Measurements from ENCODE around the gene PHYH. TPM values are rescaled to one million over a fixed set of nuclear protein-coding genes. Genes with fewer than 3 reads are reported as not detected.

Gene PHYH
- total RNA-seq, 4 donors from 2014 or later, result 4.1 to 14.2 (median 7.5) TPM

GRCh38 chr10:13346283-13347042, 46.6 kb upstream of the PHYH start:
- WGBS, 2 donors, result 9 to 17% methylated on average over 18 of the region's 18 CpGs
- no peak for TF ChIP-seq POLR2A (IDR thresholded peaks at IDR 0.05)
- TF ChIP-seq CTCF (IDR thresholded peaks at IDR 0.05), result no peak
- Histone ChIP-seq H3K36me3 (peaks cover 0 to 18% (median 0%) of the 10 kb centered on the region in 3 donors), H3K27ac (peak overlapping the region; percentile 91 to 99 (median 98)), H3K9me3 (no peaks in the 10 kb centered on the region), H3K4me1 (peaks cover 20 to 51% (median 22%) of the 10 kb centered on the region in 3 donors), H3K4me3 (peak overlapping the region; percentile 58 to 89 (median 82)), H3K27me3 (peaks cover 0 to 3% (median 0%) of the 10 kb centered on the region in 4 donors)
- intact Hi-C loops (cut with DNase I), result no loop called here
- DNase-seq, result no peak

- Histone ChIP-seq H3K9me3 (no peaks in the 10 kb centered on the region), H3K36me3 (peaks cover 0 to 44% (median 8%) of the 10 kb centered on the region in 3 donors), H3K4me1 (peaks cover 4 to 53% (median 5%) of the 10 kb centered on the region in 3 donors), H3K27ac (peak overlapping the region in 1 of 4 donors; percentile 42), H3K27me3 (no peaks in the 10 kb centered on the region), H3K4me3 (peak overlapping the region in 1 of 4 donors; percentile 34)
- TF ChIP-seq CTCF (IDR thresholded peaks at IDR 0.05) (no peak), POLR2A (IDR thresholded peaks at IDR 0.05) (peak in 1 of 4 donors; percentile 18)
- no peak for DNase-seq
- 77 to 78% methylated on average over 12 of the region's 12 CpGs for WGBS, 2 donors
- intact Hi-C loops (cut with DNase I), result no loop called here
These were observed 40.9 kb upstream of the PHYH start for GRCh38 chr10:13340626-13341376.

- peak overlapping the region in 3 of 4 donors; percentile 7 to 42 (median 11) for H3K27ac ChIP-seq
- H3K27me3 ChIP-seq, result no peaks in the 10 kb centered on the region
- WGBS, 2 donors, result 63 to 64% methylated on average over 9 of the region's 9 CpGs
- no peaks in the 10 kb centered on the region for H3K9me3 ChIP-seq
- H3K36me3 ChIP-seq, result peaks cover 0 to 51% (median 8%) of the 10 kb centered on the region in 3 donors
- intact Hi-C loops (cut with DNase I), result no loop called here
- TF ChIP-seq POLR2A (IDR thresholded peaks at IDR 0.05), result no peak
- TF ChIP-seq CTCF (IDR thresholded peaks at IDR 0.05), result no peak
- peaks cover 0 to 45% (median 0%) of the 10 kb centered on the region in 3 donors for H3K4me1 ChIP-seq
- H3K4me3 ChIP-seq, result peak overlapping the region in 1 of 4 donors; percentile 34
- no peak for DNase-seq
These were observed 40.2 kb upstream of the PHYH start for GRCh38 chr10:13340068-13340467.

GRCh38 chr10:13338390-13339110, 38.7 kb upstream of the PHYH start:
- H3K27me3 ChIP-seq, result no peaks in the 10 kb centered on the region
- no peak for TF ChIP-seq POLR2A (IDR thresholded peaks at IDR 0.05)
- TF ChIP-seq CTCF (IDR thresholded peaks at IDR 0.05), result no peak
- peaks cover 0 to 53% (median 19%) of the 10 kb centered on the region in 3 donors for H3K36me3 ChIP-seq
- DNase-seq, result no peak
- no peaks in the 10 kb centered on the region for H3K9me3 ChIP-seq
- H3K4me1 ChIP-seq, result peaks cover 0 to 32% (median 0%) of the 10 kb centered on the region in 3 donors
- intact Hi-C loops (cut with DNase I), result no loop called here
- 66 to 78% methylated on average over 10 of the region's 10 CpGs for WGBS, 2 donors
- H3K4me3 ChIP-seq, result no peak overlapping the region
- peak overlapping the region in 2 of 4 donors; percentile 4 to 44 for H3K27ac ChIP-seq

All from esophagus squamous epithelium (tissue), 5 donors.